Vagina (tissue), 2 donors: Measurements from ENCODE around the gene OR56A4.

Source experiments
- POLR2AphosphoS5 ChIP-seq, 2 donors: sonication (generic); formaldehyde crosslinking; IDR thresholded peaks; one replicate each; pipeline ENCODE4 v1.9.0; 2017; ENCODE audit warnings: antibody characterized with exemption in 2 of 2, mild to moderate bottlenecking in 2 of 2, low read depth in 1 of 2; ENCODE audit not compliant: insufficient read depth in 1 of 2
- TF ChIP-seq, protein P1 (sequence below), 3 experiments: fragments of 450-650 bp in 2 of 3; fragments of 200-600 bp in 1 of 3; sonication (generic) in 1 of 3; IDR thresholded peaks; one replicate each; pipeline ENCODE4 v1.5.1; 2017 to 2019; ENCODE audit warnings: antibody characterized with exemption in 3 of 3, mild to moderate bottlenecking in 2 of 3, moderate library complexity in 2 of 3

DNA sequence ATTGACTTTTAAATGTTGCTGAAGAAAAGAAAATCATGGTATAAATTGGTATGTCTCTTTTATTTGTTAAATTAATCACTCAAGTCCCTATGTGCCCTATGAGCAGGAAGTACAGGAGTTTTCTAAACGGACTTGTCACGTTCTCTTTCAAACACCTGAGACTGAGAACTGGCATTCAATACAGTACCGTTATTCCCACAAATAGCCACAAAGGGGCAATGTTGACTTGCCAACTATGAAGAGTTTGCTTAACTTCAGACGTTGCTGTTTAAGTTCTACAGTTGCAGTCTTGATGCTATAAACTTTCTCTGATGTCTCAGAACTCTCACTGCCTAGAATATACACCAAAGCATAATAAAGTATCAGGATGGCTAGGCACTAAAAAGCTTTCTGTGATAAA lies 16.2 kb upstream of the OR56A4 start:
- TF ChIP-seq, protein P1, sequence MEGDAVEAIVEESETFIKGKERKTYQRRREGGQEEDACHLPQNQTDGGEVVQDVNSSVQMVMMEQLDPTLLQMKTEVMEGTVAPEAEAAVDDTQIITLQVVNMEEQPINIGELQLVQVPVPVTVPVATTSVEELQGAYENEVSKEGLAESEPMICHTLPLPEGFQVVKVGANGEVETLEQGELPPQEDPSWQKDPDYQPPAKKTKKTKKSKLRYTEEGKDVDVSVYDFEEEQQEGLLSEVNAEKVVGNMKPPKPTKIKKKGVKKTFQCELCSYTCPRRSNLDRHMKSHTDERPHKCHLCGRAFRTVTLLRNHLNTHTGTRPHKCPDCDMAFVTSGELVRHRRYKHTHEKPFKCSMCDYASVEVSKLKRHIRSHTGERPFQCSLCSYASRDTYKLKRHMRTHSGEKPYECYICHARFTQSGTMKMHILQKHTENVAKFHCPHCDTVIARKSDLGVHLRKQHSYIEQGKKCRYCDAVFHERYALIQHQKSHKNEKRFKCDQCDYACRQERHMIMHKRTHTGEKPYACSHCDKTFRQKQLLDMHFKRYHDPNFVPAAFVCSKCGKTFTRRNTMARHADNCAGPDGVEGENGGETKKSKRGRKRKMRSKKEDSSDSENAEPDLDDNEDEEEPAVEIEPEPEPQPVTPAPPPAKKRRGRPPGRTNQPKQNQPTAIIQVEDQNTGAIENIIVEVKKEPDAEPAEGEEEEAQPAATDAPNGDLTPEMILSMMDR (IDR thresholded peaks at IDR 0.05) = peak in 2 of 3 experiments; percentile 15 to 43
- TF ChIP-seq POLR2AphosphoS5 (IDR thresholded peaks at IDR 0.05; ENCODE audit: insufficient read depth in 1 of 2, low read depth in 1 of 2) = no peak
